ENCODE results near the gene C3orf85.

GRCh38 chr3:109184726-109185125, 48.2 kb downstream of the C3orf85 start:
- TF ChIP-seq CTCF (IDR thresholded peaks at IDR 0.05) = no peak
- no peak for TF ChIP-seq POLR2A (IDR thresholded peaks at IDR 0.05)

Measured in tibial nerve (tissue), 3 donors.